HG03354 (cell line): ENCODE data around the gene SIMC1.
A peak's percentile ranks its signal among the peaks of the same experiment; 100 is the strongest.

Experiments
- ATAC-seq: cut with Tn5 transposase; IDR thresholded peaks from one replicate; pipeline ENCODE4 v1.9.1; 2021; ENCODE audit warnings: mild to moderate bottlenecking; ENCODE audit not compliant: unreplicated experiment, poor library complexity, severe bottlenecking

SIMC1 gene

DNA sequence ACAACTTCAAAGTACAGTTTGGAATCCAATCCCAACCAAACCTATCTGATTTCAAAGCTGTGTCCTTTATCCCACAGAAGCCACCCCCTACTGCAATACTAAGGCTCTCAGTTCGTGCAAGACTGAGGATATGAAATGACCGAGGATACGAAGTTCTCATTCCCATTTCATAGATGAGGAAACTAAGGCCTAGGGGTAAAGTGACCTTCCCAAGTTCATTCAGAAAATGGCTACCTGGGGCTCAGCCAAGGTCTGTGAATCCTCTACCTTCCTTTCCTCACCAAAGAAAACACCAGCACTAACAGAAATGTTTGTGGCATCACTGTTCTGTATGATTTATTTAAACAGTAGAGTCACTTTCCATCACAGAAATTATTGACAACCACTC lies 117.9 kb downstream of the SIMC1 start:
- no peak for ATAC-seq

- no peak for ATAC-seq
Measured at GRCh38 chr5:176359658-176360057, 121.4 kb downstream of the SIMC1 start.

- no peak for ATAC-seq
Measured at GRCh38 chr5:176360894-176361436, 122.7 kb downstream of the SIMC1 start.

- ATAC-seq, result peak; percentile 88
Measured at GRCh38 chr5:176361437-176362232, 123.4 kb downstream of the SIMC1 start, which contains the start of gene KIAA1191. Gene KIAA1191, minus strand, starts transcription at chr5:176361764. Its CDS starts 2,256 bp downstream, at chr5:176359508.

DNA sequence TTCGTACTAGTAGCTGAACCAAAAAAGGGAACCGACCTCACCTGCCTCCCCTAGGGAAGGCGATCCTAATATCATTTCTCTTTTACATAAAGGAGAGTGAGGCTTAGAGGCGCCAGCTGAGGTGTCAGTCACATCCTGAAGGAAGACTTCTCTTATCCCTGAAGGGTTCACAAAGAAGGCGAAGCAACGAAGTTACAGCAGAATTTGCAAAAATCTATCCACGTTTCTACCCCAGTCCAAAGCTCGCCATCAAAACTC lies 123.9 kb downstream of the SIMC1 start:
- peak; percentile 14 for ATAC-seq

- ATAC-seq, result no peak
Measured at GRCh38 chr5:176364765-176365350, 126.6 kb downstream of the SIMC1 start.

DNA sequence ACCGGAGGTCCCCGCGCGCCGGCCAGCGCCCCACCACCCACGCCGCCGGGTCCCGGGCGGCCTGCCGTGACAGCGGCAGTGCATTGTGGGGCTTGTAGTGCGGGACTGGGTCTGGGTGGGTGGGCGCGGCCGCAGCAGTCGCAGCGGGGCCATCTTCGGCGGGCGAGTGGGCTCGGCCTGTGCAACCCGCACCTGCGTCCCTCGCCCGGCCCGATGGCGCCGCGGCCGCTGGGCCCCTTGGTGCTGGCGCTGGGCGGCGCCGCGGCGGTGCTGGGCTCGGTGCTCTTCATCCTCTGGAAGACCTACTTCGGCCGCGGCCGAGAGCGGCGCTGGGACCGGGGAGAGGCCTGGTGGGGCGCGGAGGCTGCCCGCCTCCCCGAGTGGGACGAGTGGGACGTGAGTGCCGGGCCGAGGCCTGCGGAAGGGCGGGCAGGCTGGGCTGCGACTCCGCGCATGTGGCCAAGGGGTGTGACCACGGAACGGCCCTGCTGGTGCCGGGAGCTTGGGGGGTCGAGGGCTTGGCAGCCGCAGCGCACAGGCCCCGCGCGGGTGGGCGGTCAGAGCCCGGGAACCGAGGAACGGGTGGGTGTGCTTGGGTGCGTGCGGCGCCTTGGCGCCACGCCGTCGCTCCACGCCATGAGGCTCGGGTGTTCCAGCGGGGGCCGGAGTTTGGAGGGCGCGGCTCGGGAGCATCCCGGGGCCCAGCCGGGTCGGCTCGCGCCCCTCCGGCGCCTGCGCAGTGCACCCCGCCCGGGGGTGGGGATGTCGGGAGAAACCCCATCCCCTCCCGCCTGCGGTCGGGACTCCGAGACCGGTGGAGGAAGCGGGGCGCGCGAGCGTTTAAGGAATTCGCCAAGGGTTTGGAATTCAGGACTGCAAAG lies 127.4 kb downstream of the SIMC1 start, which contains the start of gene ARL10:
Gene ARL10, plus strand, starts transcription at position 137 of the 881 bp plus-strand sequence. Its CDS starts 77 bp downstream, at position 214.
- ATAC-seq, result peak; percentile 30

GRCh38 chr5:176366232-176366894 lies 128.1 kb downstream of the SIMC1 start:
- no peak for ATAC-seq

DNA sequence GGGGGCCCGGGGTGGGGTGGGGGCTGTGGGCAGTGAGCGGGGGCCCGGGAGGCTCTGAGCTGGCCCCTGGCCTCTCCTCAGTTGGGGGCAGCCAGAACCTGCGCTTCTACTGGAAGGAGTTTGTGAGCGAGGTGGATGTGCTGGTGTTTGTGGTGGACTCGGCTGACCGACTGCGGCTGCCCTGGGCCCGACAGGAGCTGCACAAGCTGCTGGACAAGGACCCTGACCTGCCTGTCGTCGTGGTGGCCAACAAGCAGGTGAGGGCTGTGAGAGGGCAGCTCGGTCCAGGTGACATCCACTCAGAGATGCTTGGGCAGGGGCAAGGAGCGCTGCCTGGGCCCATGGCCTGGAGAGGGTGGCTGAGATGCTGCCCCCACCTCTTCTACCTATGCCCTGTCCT lies 130.5 kb downstream of the SIMC1 start:
- no peak for ATAC-seq

GRCh38 chr5:176369934-176370711 lies 131.9 kb downstream of the SIMC1 start:
- ATAC-seq, result no peak

- ATAC-seq, result no peak
Measured at GRCh38 chr5:176371621-176372539, 133.7 kb downstream of the SIMC1 start.

DNA sequence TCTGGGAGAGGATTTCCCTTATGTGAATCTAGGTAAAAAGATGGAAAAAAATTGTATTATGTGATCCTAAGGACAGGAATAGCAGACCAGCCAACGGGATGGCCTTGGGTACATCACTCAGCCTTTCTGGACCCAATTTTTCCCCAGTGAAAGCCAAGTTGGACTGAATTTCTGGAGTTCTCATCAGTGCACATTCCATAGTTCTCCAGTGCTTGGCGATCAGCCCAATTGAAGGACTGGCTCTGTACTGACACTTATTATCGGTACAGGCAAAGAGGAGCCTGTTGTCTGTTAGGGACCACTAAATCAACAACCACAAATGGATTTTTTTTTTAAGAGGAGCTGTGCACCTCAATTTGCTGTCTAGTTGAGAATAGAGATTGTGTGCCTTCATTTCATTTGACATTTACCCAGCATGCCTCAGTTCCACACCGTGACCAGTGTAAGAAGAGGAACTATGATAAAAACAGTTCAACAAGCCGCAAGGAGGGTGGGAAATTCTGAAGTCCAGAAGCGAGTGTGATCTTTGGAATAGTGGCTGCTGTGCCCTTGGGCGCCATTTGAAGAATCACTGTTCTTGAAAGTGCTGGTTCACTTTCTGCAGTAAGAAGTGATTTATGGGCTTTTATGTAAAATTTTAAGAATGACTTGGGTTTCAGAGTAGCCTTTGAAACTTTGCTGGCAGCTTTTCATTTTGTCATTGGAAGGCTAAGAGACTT lies 135.0 kb downstream of the SIMC1 start:
- no peak for ATAC-seq

DNA sequence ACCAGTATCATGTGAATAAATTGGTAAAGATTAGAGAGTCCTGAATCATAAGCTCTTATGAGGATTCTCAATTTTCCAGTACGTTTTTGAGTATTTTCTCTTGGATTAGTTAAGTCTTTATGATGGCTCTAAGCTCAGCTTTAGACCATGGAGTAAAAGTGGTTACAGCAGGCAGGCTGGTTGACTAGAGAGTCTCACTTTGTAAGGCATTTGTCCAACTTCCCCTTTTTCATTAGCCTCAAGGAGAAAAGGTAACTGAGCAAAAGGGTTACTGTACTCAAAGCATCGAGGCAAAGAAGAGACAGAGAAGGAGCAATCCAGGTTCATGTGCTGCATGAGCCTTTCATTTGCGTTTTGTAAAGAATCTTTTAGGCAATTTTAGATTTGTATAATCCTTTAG lies 141.7 kb downstream of the SIMC1 start:
- ATAC-seq, result no peak

- ATAC-seq, result no peak
Measured at GRCh38 chr5:176381423-176381822, 143.2 kb downstream of the SIMC1 start.

DNA sequence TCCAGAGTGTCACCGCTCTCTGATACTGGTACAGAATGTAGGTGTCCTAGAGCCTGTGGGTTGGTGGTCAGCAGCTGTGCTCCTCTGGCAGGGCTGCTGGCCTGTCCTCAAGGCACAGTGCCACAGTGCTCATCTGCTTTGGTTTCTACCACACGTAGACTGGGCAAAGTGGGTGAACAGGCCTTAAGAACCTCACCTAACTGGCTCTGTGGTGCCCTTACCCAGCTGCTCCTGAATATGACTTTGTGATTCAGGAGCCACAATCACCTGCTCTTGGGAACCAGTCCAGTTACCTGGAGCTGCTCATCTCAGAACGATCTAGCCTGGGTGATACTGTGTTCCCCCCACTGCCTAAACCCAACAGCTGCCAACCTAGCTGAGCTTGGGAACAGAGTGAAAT lies 143.8 kb downstream of the SIMC1 start:
- ATAC-seq, result no peak

DNA sequence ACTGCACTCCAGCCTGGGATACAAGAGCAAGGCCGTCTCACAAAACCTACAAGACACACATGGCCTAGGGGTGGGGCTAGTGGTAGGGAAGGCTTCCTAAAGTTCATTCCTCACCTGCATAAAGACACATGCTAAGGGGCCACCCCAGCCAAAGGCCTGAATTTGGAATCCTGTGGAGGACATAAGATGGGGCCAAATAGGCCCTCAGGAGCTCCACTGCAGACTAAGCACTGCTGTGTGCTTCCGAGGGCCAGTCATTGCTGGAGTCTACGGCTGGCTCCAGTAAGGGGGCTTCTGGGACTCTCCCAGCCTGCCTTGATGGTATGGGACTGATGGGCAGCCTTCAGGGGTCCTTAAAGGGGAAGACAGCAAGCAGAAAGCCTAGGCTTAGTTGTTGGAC lies 144.5 kb downstream of the SIMC1 start:
- no peak for ATAC-seq

- no peak for ATAC-seq
Measured at GRCh38 chr5:176383248-176383905, 145.2 kb downstream of the SIMC1 start.
